ENCODE data around the gene PPP2R5A. TPM values are rescaled to one million over a fixed set of nuclear protein-coding genes. Genes with fewer than 3 reads are reported as not detected.

Gene PPP2R5A
- total RNA-seq, 1 donor from 2014 or later: 25.5 TPM

- Mint-ChIP-seq H3K36me3 (ENCODE audit: low read depth, unreplicated experiment) (peaks cover 39% of the 10 kb centered on the region), H3K4me3 (ENCODE audit: unreplicated experiment) (no peak overlapping the region), H3K9me3 (ENCODE audit: unreplicated experiment) (no peaks in the 10 kb centered on the region), H3K4me1 (ENCODE audit: unreplicated experiment) (no peaks in the 10 kb centered on the region), H3K27ac (ENCODE audit: unreplicated experiment) (no peak overlapping the region), H3K27me3 (ENCODE audit: unreplicated experiment) (peaks cover 7% of the 10 kb centered on the region)
- no peak for DNase-seq (ENCODE audit: low spot score)
- TF ChIP-seq CTCF (IDR thresholded peaks at IDR 0.05; ENCODE audit: unreplicated experiment): no peak
Measured at GRCh38 chr1:212396638-212397037, 111.4 kb downstream of the PPP2R5A start.

GRCh38 chr1:212397171-212397570 is 112.0 kb downstream of the PPP2R5A start:
- Mint-ChIP-seq H3K27ac (ENCODE audit: unreplicated experiment) (no peak overlapping the region), H3K4me3 (ENCODE audit: unreplicated experiment) (peak overlapping the region; percentile 11), H3K4me1 (ENCODE audit: unreplicated experiment) (no peaks in the 10 kb centered on the region), H3K27me3 (ENCODE audit: unreplicated experiment) (peaks cover 7% of the 10 kb centered on the region), H3K36me3 (ENCODE audit: low read depth, unreplicated experiment) (peaks cover 38% of the 10 kb centered on the region), H3K9me3 (ENCODE audit: unreplicated experiment) (no peaks in the 10 kb centered on the region)
- no peak for TF ChIP-seq CTCF (IDR thresholded peaks at IDR 0.05; ENCODE audit: unreplicated experiment)
- no peak for DNase-seq (ENCODE audit: low spot score)

GRCh38 chr1:212401042-212401441 is 115.8 kb downstream of the PPP2R5A start:
- Mint-ChIP-seq H3K9me3 (ENCODE audit: unreplicated experiment) (no peaks in the 10 kb centered on the region), H3K27me3 (ENCODE audit: unreplicated experiment) (peaks cover 4% of the 10 kb centered on the region), H3K4me1 (ENCODE audit: unreplicated experiment) (no peaks in the 10 kb centered on the region), H3K4me3 (ENCODE audit: unreplicated experiment) (no peak overlapping the region), H3K36me3 (ENCODE audit: low read depth, unreplicated experiment) (peaks cover 45% of the 10 kb centered on the region), H3K27ac (ENCODE audit: unreplicated experiment) (no peak overlapping the region)
- TF ChIP-seq CTCF (IDR thresholded peaks at IDR 0.05; ENCODE audit: unreplicated experiment): no peak
- no peak for DNase-seq (ENCODE audit: low spot score)

- Mint-ChIP-seq H3K27ac (ENCODE audit: unreplicated experiment) (no peak overlapping the region), H3K4me1 (ENCODE audit: unreplicated experiment) (no peaks in the 10 kb centered on the region), H3K9me3 (ENCODE audit: unreplicated experiment) (no peaks in the 10 kb centered on the region), H3K4me3 (ENCODE audit: unreplicated experiment) (no peak overlapping the region), H3K36me3 (ENCODE audit: low read depth, unreplicated experiment) (peaks cover 39% of the 10 kb centered on the region), H3K27me3 (ENCODE audit: unreplicated experiment) (peaks cover 3% of the 10 kb centered on the region)
- no peak for DNase-seq (ENCODE audit: low spot score)
- no peak for TF ChIP-seq CTCF (IDR thresholded peaks at IDR 0.05; ENCODE audit: unreplicated experiment)
Measured at GRCh38 chr1:212401838-212402582, 116.8 kb downstream of the PPP2R5A start.

GRCh38 chr1:212402666-212403321 is 117.6 kb downstream of the PPP2R5A start:
- Mint-ChIP-seq H3K27ac (ENCODE audit: unreplicated experiment) (no peak overlapping the region), H3K36me3 (ENCODE audit: low read depth, unreplicated experiment) (peaks cover 37% of the 10 kb centered on the region), H3K4me3 (ENCODE audit: unreplicated experiment) (no peak overlapping the region), H3K9me3 (ENCODE audit: unreplicated experiment) (no peaks in the 10 kb centered on the region), H3K4me1 (ENCODE audit: unreplicated experiment) (no peaks in the 10 kb centered on the region), H3K27me3 (ENCODE audit: unreplicated experiment) (peaks cover 2% of the 10 kb centered on the region)
- no peak for DNase-seq (ENCODE audit: low spot score)
- no peak for TF ChIP-seq CTCF (IDR thresholded peaks at IDR 0.05; ENCODE audit: unreplicated experiment)
